Lower lobe of right lung (tissue), 2 donors: Measurements from ENCODE around the gene PLD3. TPM values are rescaled to one million over a fixed set of nuclear protein-coding genes. Genes with fewer than 3 reads are reported as not detected.
"Not testable (repeated sequence)": the region's sequence is repeated elsewhere in the genome, so short reads cannot be mapped to it uniquely, and the experiment has no call there.

Source experiments
- ATAC-seq, 2 donors: fragments of 200-7000 bp; cut with Tn5 transposase; one replicate each; pipeline ENCODE4 v1.9.1; 2020 to 2022; ENCODE audit warnings: mild to moderate bottlenecking in 2 of 2, moderate library complexity in 2 of 2
- DNase-seq: peaks from one replicate; pipeline ENCODE4 v3.0.0-alpha.2; 2020
- H3K27ac ChIP-seq: fragments of 200-600 bp; one replicate; pipeline ENCODE4 v1.8.0; 2022
- H3K27me3 ChIP-seq: fragments of 200-600 bp; one replicate; pipeline ENCODE4 v1.8.0; 2022; ENCODE audit warnings: low read depth
- H3K36me3 ChIP-seq: fragments of 200-600 bp; one replicate; pipeline ENCODE4 v1.8.0; 2022; ENCODE audit warnings: mild to moderate bottlenecking
- H3K4me1 ChIP-seq: fragments of 200-600 bp; one replicate; pipeline ENCODE4 v1.8.0; 2022
- H3K4me3 ChIP-seq: fragments of 200-600 bp; one replicate; pipeline ENCODE4 v1.8.0; 2022; ENCODE audit warnings: mild to moderate bottlenecking
- H3K9me3 ChIP-seq: fragments of 200-600 bp; one replicate; pipeline ENCODE4 v1.8.0; 2022
- intact Hi-C: fragments of 100-400 bp; cut with DNase I; formaldehyde crosslinking; loops from one replicate; pipeline ENCODE4 v1.11.0; 2022
- total RNA-seq: library from RNA; stranded (reverse); fragmentation: NEBNext Ultra II Directional; extraction: Animal tissue kit (Norgen Biotek cat#: 25700); gene quantifications from one replicate; pipeline ENCODE4 v1.2.1, GENCODE V29; 2021
- TF ChIP-seq, protein P1 (sequence below): fragments of 200-600 bp; IDR thresholded peaks from one replicate; pipeline ENCODE4 v1.8.0; 2022; ENCODE audit warnings: antibody characterized with exemption, mild to moderate bottlenecking
- donor health status: DM: no; HTN: yes; CAD: no; lungs with severe emphysema.

Gene PLD3
- total RNA-seq, 1 donor from 2014 or later: 355 TPM

DNA sequence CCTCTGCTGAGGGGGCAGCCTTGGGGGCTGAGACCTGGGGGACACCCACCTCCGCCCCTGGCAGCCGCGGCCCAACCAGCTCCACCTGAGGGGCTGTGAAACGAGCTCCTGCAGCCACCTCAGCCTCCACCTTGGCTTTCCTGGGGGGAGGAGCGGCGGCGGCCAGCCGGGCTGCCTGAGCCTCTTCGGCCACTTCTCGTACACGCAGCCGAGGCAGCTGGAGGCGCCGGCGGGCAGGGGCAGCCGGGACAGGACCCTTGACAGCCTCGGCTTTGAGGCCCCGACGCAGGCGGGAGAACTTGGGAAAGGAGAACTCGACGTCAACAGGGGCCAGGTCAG lies 49.0 kb downstream of the PLD3 start:
- H3K9me3 ChIP-seq: no peaks in the 10 kb centered on the region
- H3K4me3 ChIP-seq: no peak overlapping the region
- intact Hi-C loops: no loop called here
- TF ChIP-seq, protein P1, sequence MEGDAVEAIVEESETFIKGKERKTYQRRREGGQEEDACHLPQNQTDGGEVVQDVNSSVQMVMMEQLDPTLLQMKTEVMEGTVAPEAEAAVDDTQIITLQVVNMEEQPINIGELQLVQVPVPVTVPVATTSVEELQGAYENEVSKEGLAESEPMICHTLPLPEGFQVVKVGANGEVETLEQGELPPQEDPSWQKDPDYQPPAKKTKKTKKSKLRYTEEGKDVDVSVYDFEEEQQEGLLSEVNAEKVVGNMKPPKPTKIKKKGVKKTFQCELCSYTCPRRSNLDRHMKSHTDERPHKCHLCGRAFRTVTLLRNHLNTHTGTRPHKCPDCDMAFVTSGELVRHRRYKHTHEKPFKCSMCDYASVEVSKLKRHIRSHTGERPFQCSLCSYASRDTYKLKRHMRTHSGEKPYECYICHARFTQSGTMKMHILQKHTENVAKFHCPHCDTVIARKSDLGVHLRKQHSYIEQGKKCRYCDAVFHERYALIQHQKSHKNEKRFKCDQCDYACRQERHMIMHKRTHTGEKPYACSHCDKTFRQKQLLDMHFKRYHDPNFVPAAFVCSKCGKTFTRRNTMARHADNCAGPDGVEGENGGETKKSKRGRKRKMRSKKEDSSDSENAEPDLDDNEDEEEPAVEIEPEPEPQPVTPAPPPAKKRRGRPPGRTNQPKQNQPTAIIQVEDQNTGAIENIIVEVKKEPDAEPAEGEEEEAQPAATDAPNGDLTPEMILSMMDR: no peak
- H3K4me1 ChIP-seq: peaks cover 16% of the 10 kb centered on the region
- DNase-seq (no peak), ATAC-seq (no peak)
- no peaks in the 10 kb centered on the region for H3K27me3 ChIP-seq
- peaks cover 36% of the 10 kb centered on the region for H3K36me3 ChIP-seq
- no peak overlapping the region for H3K27ac ChIP-seq

DNA sequence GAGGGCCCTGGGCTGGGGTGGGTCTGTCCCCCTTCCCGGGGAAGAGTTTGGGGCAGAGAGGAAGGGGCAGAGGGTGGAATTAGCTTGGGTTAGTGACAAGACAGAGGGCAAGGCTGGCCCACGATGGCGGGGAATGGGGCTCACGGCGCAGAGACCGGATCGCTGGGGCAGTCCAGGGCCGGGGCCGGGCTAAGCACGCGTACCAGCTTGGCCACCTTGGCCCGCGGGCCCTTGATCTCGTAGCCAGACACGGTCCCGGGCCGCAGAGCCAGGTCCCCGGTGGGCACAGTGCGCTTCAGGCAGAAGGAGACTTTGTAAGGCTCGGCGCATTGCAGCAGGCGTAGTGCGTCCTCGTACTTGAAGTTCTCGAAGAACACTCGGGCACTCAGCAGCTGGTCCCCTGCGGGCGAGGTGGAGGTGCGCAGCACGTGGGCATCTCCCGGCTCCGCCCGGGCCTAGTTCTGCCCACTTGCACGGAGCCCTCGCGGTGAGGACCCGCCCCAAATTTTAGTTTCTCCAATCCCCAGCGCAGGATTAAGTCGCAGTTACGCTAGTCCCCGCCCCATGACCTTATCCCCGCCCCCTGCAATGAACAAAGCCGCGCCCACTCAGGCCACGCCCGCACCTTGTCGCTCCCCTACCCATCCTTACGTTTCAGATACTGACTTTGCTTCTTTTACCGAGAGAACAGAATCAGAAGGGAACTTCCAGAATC lies 50.1 kb downstream of the PLD3 start:
- ATAC-seq (peak; percentile 74 to 78), DNase-seq (peak; percentile 86)
- Histone ChIP-seq H3K27me3 (no peaks in the 10 kb centered on the region), H3K36me3 (peaks cover 36% of the 10 kb centered on the region), H3K4me3 (peak overlapping the region; percentile 27), H3K9me3 (no peaks in the 10 kb centered on the region), H3K4me1 (peaks cover 16% of the 10 kb centered on the region), H3K27ac (no peak overlapping the region)
- TF ChIP-seq, protein P1: no peak
- intact Hi-C loops: no loop called here

DNA sequence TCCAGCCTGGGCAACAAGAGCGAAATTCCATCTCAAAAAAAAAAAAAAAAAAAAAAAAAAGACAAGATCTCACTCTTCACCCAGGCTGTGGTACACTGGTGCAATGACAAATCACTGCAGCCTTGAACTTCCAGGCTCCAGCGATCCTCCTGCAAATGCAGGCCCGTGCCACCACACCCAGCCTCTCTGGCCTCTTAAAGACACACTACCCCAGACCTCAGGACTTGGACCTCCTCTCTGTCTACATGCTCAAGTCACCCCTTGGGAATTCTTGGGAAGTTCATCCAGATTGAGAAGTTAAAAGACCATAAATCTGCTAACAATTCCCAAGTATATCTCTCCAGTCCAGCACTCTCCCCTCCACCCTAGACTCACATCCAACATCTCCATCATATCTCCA lies 52.1 kb downstream of the PLD3 start:
- no peak for ATAC-seq
- Histone ChIP-seq H3K27me3 (no peaks in the 10 kb centered on the region), H3K4me1 (peaks cover 25% of the 10 kb centered on the region), H3K27ac (no peak overlapping the region), H3K36me3 (peaks cover 36% of the 10 kb centered on the region), H3K9me3 (no peaks in the 10 kb centered on the region), H3K4me3 (no peak overlapping the region)
- TF ChIP-seq, protein P1: no peak
- DNase-seq: no peak
- intact Hi-C loops: no loop called here

DNA sequence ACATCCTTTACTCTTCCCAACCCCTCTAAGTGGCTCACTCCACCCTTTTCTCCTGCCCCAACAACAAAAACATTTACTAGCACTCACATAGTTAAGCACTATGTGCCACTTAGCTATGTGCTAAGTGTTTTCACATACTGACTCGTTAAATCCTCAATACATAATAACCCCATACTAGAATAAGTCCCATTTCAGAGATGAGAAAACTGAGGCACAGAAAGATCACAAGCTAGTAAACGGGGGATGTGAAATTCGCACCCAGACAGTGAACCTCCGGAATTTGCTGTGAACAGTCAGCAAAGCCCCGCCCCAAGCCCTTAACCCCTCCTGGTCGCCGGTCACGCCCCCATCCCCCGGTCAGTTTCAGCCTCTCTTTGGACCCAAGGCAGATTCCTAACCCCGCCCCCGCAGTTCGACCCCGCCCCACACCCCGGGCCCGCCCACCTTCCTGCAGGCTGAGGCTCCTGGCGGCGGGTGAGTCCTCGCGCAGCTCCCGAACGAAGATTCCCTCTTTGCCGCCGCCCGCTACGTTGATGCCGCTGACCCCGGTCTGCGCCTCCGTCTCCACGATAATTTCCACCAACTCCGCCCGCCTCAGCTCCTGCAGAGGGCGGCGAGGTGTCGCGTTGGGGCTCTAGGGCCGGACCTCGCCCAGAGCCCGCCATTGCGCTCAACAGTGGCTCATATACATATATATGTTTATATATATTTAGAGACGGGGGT lies 54.9 kb downstream of the PLD3 start:
- intact Hi-C loops: no loop called here
- peak; percentile 95 for DNase-seq
- no peaks in the 10 kb centered on the region for H3K9me3 ChIP-seq
- H3K27me3 ChIP-seq: no peaks in the 10 kb centered on the region
- ATAC-seq: peak; percentile 96
- peaks cover 12% of the 10 kb centered on the region for H3K36me3 ChIP-seq
- peaks cover 30% of the 10 kb centered on the region for H3K4me1 ChIP-seq
- TF ChIP-seq, protein P1: no peak
- peak overlapping the region; percentile 81 for H3K27ac ChIP-seq
- peak overlapping the region; percentile 71 for H3K4me3 ChIP-seq

DNA sequence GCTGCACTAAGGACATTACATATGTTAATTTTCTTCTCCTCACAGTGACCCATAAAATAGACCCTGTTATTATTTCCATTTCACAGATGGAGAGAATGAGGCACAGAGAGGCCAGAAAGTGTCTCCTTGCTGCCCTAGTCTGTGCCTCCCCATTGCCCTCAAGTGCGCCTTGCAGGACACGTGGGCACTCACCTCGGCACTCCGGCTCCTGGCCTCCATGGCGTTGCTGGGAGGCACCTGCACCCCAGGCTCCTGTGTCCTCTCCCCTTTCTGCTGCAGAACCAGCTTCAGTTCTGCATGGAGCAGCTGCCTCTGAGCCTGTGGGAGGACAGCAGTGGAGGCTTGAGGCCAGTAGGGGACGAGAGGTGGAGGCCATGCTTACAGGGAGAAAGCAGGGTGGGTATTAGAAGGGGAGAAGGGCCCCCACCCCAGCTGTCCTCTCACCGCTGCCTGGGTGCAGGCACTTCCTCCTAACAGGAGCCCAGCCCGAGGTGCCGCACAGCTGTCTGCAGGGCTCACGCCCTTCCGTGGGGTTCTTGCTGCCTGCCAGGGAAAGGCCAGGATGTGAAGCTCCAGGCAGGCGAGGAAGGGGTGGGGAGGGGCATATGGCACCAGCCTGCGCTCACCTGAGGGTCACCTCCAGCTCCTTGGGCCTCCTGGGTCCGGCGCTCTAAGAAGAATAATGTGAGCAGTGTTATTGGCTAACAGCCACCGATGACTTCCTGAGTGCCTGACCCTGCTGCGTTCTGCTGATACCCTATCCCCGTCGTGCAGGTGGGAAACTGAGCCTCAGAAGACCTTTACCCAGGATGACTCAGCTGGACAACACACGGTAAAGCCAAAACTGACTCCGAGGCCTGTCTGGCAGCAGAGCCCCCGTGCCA lies 59.5 kb downstream of the PLD3 start:
- no peak overlapping the region for H3K4me3 ChIP-seq
- peaks cover 37% of the 10 kb centered on the region for H3K4me1 ChIP-seq
- TF ChIP-seq, protein P1: no peak
- H3K27me3 ChIP-seq: no peaks in the 10 kb centered on the region
- intact Hi-C loops: no loop called here
- no peak overlapping the region for H3K27ac ChIP-seq
- ATAC-seq (no peak), DNase-seq (no peak)
- no peaks in the 10 kb centered on the region for H3K9me3 ChIP-seq
- H3K36me3 ChIP-seq: no peaks in the 10 kb centered on the region

DNA sequence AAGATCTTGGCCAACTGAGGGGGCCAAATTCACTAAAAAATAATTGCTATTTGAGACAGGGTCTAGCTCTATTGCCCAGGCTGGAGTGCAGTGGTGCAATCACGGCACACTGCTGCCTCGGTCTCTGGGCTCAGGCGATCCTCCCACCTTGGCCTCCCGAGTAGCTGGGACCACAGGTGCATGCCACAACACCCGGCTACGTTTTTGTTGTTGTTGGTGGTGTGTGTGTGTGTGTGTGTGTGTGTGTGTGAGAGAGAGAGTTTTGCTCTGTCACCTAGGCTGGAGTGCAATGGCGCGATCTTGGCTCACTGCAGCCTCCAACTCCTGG lies 60.1 kb downstream of the PLD3 start:
- H3K4me3 ChIP-seq, ATAC-seq, H3K9me3 ChIP-seq, intact Hi-C loops, DNase-seq, H3K36me3 ChIP-seq, H3K27ac ChIP-seq, H3K27me3 ChIP-seq: not testable (repeated sequence)
- peaks cover 33% of the 10 kb centered on the region for H3K4me1 ChIP-seq
